ENCODE measurements around the gene LRRC51. TPM values are rescaled to one million over a fixed set of nuclear protein-coding genes. Genes with fewer than 3 reads are reported as not detected.

LRRC51 gene
- total and polyA plus RNA-seq, 2 of the 8 experiments (the other 6 are each of a cell fraction or from before 2014, with no cell fraction given): 7.7 to 7.9 TPM

DNA sequence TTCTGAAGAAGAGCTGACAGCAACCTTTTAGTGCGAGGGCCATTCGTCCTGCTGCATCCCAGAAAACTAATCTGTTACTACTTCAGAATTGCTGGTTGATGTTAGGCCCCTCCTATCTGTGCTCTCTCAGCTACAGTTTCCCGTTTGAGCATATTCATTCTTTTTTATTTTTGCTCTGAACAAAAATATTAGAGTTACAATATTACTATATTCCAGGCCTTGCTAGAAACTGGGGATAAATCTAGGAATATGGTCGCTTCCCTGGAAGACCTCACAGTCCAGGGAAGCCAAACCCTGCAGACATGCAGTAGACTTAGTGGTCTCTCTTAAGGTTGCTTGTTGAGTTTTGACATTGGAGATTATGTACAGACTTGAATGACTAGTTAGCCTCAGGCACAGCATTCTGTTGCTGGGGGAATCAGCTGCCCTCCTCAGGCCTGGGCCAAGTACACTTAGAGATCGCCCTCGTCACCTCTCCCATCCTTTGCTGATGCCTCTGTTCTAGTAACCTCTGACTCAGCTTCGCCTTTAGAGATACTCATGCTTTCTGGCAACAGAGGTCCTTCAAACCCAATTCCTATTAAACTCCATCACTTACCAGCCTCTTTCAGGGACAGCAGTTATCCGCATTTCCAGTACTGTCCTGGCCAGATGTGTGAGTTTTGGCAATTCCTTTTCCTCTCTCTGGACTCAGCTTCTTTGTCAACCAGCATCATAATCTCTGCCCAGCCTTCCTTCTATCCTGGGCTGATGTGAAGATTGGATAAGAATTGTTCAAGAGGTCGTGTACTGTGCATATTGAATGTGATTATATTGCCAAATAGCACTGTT lies 32.5 kb downstream of the LRRC51 start:
- peaks cover 0 to 4% (median 0%) of the 10 kb centered on the region in 4 experiments; a peak in 4 of 7 replicates for H3K4me1 ChIP-seq (replicated peaks in 1 of 4; ENCODE audit: control insufficient read depth in 3 of 4, insufficient read depth in 4 of 4, low read length in 3 of 4)
- peaks cover 4% of the 10 kb centered on the region for H3K23me2 ChIP-seq (ENCODE audit: low read depth, low read length)
- H3K23ac ChIP-seq (ENCODE audit: insufficient read length): no peak overlapping the region
- FAIRE-seq: no peak
- peak overlapping the region; percentile 70 for H4K91ac ChIP-seq (replicated peaks; ENCODE audit: insufficient read length, low read length)
- H3K56ac ChIP-seq (replicated peaks; ENCODE audit: insufficient read length, low read depth, low read length): no peak overlapping the region
- H4K8ac ChIP-seq (ENCODE audit: extremely low read depth, insufficient read depth, low read length): peak overlapping the region; percentile 93; the same call in 1 of the 2 replicates
- H3K18ac ChIP-seq (ENCODE audit: extremely low read depth, low read length): peak overlapping the region; percentile 88; the same call in 1 of the 2 replicates
- no peaks in the 10 kb centered on the region for H3K9me3 ChIP-seq (ENCODE audit: insufficient read depth in 2 of 2, low read depth in 1 of 2, low read length in 1 of 2)
- peak overlapping the region; percentile 69 for H2BK12ac ChIP-seq (ENCODE audit: low read depth, low read length)
- peak overlapping the region in 3 of 4 experiments; percentile 90 to 99 (median 98); a peak in 6 of 7 replicates for H3K9ac ChIP-seq (replicated peaks in 1 of 4; ENCODE audit: extremely low read depth in 1 of 4, low read depth in 3 of 4, low read length in 3 of 4)
- peak overlapping the region; percentile 78 to 94 (median 87) for H3K4me3 ChIP-seq (ENCODE audit: extremely low read depth in 1 of 4, insufficient read depth in 2 of 4, low read depth in 3 of 4, low read length in 4 of 4)
- H2BK15ac ChIP-seq (ENCODE audit: low read length): 0 out of 2 replicates have a peak overlapping the region, but pooled peaks have one; percentile 65
- 0 out of 2 replicates have a peak overlapping the region, but pooled peaks have one; percentile 30 for H2AK5ac ChIP-seq (ENCODE audit: low read depth, low read length)
- ChIA-PET CTCF (ENCODE audit: partially characterized antibody) (interaction anchor here (0.5 to 1.3 kb wide), 6 partner anchors 11 to 413 kb away, joined by 3 to 4 read pairs (median 3); no protein-coding TSS in a partner anchor), POLR2A (ENCODE audit: partially characterized antibody) (interaction anchor here (0.7 to 2.5 kb wide), 31 partner anchors 8 to 422 kb away, joined by 3 to 41 read pairs (median 6); partner anchors contain the start of genes INPPL1, LAMTOR1, LRRC51 and NUMA1)
- peak overlapping the region; percentile 37; the same call in 1 of the 2 replicates for H2AFZ ChIP-seq (ENCODE audit: low read length)
- H3K4ac ChIP-seq (replicated peaks; ENCODE audit: insufficient read length, low read depth, low read length): peak overlapping the region; percentile 88
- TF ChIP-seq JUND (IDR thresholded peaks at IDR 0.05; ENCODE audit: low read length) (no peak), HDAC6 (IDR thresholded peaks at IDR 0.05; ENCODE audit: low read depth, low read length) (no peak), EP300 (IDR thresholded peaks at IDR 0.05; ENCODE audit: borderline replicate concordance in 1 of 2, low read depth in 2 of 2, low read length in 2 of 2) (no peak), SIRT6 (IDR thresholded peaks at IDR 0.05; ENCODE audit: low read length) (no peak), CHD2 (IDR thresholded peaks at IDR 0.05; ENCODE audit: low read length) (no peak), GTF2F1 (IDR thresholded peaks at IDR 0.05; ENCODE audit: borderline replicate concordance, low read depth, low read length) (no peak), KDM1A (IDR thresholded peaks at IDR 0.05; ENCODE audit: borderline replicate concordance, low read length) (no peak), ZNF274 (IDR thresholded peaks at IDR 0.05; ENCODE audit: borderline replicate concordance, extremely low read depth, low read length) (no peak), TAF7 (optimal IDR thresholded peaks at IDR 0.05; ENCODE audit: borderline replicate concordance, low read depth, low read length) (no peak), SP2 (IDR thresholded peaks at IDR 0.05; ENCODE audit: low read length) (no peak), CREB1 (IDR thresholded peaks at IDR 0.05) (no peak), POU5F1 (IDR thresholded peaks at IDR 0.05; ENCODE audit: low read depth, low read length) (no peak)
- peaks cover 0 to 9% (median under 1%) of the 10 kb centered on the region in 4 experiments; a peak in 6 of 7 replicates for H3K27me3 ChIP-seq (replicated peaks in 1 of 4; ENCODE audit: control insufficient read depth in 3 of 4, extremely low read depth in 1 of 4, insufficient read depth in 3 of 4, low read length in 3 of 4)
- no peaks in the 10 kb centered on the region for H3K79me2 ChIP-seq (ENCODE audit: control insufficient read depth in 1 of 2, insufficient read depth in 2 of 2, low read length in 2 of 2)
- H3K27ac ChIP-seq (ENCODE audit: low read depth, low read length): peak overlapping the region; percentile 99
- no peak overlapping the region for H3K14ac ChIP-seq (ENCODE audit: insufficient read length)
- 68% methylated on average over 9 of the region's 9 CpGs; no CpG with 5 or more reads in 1 of the 2 experiments for WGBS, 2 experiments (ENCODE audit: extremely low coverage in 1 of 2, insufficient coverage in 1 of 2, insufficient read length in 1 of 2, insufficient replicate concordance in 2 of 2, low coverage in 1 of 2, low lambda C conversion rate in 2 of 2, missing lambda C conversion rate in 1 of 2)
- peak overlapping the region; percentile 19 for H2BK120ac ChIP-seq (replicated peaks; ENCODE audit: low read depth, low read length)
- no peak overlapping the region for H2BK20ac ChIP-seq (ENCODE audit: low read length)
- H4K20me1 ChIP-seq (replicated peaks in 1 of 2; ENCODE audit: control insufficient read depth in 1 of 2, insufficient read depth in 2 of 2, low read length in 2 of 2): no peaks in the 10 kb centered on the region
- H3K4me2 ChIP-seq (ENCODE audit: insufficient read depth in 1 of 2, low read depth in 2 of 2, low read length in 2 of 2): peak overlapping the region; percentile 76 to 82
- peaks cover 0 to 2% (median 0%) of the 10 kb centered on the region in 4 experiments; a peak in 4 of 8 replicates for H3K36me3 ChIP-seq (ENCODE audit: control insufficient read depth in 2 of 4, insufficient read depth in 4 of 4, low read length in 3 of 4)
- no peak for DNase-seq (ENCODE audit: low read depth in 1 of 2, low spot score in 2 of 2)
- peak overlapping the region; percentile 94 for H4K5ac ChIP-seq (ENCODE audit: insufficient read length, low read depth, low read length)
- H3K79me1 ChIP-seq (ENCODE audit: low read depth, low read length): no peaks in the 10 kb centered on the region; the same call in 1 of the 2 replicates
- peak overlapping the region; percentile 97 for H2BK5ac ChIP-seq (ENCODE audit: low read depth, low read length)
